HG03521 (cell line): ENCODE data around the gene FXYD7.
"Not testable (repeated sequence)": the region's sequence is repeated elsewhere in the genome, so short reads cannot be mapped to it uniquely, and the experiment has no call there.

ENCODE experiments used
- ATAC-seq: cut with Tn5 transposase; IDR thresholded peaks from one replicate; pipeline ENCODE4 v1.9.1; 2021; ENCODE audit warnings: mild to moderate bottlenecking, moderate library complexity; ENCODE audit not compliant: unreplicated experiment

FXYD7 gene, protein sequence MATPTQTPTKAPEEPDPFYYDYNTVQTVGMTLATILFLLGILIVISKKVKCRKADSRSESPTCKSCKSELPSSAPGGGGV

DNA sequence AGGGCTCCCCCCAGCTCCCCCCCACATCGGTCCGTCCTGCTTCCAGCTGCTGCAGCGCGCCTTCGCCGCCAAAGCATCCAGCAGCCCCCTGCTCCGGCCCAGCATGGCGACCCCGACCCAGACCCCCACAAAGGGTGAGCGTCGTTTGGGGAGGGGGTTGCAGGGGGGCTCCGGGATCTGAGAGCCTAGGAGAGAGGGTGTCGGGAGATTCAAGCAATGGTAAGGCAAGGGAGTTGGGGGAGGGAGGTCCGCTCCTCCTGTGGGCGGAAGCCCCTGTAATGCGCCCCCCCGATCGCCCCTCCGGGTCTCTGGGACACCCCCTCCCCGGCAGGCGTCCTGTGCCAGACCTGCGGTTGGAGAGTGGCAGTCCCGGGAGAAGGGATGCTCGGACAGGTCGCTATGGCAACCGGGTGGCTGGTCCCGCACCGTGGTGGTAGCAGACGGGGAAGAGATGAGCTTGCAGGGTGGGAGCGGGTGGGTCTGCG, at the start of gene FXYD7:
Gene FXYD7, plus strand, starts transcription at position 25 of the 485 bp plus-strand sequence. Its CDS starts 79 bp downstream, at position 104.
- no peak for ATAC-seq

DNA sequence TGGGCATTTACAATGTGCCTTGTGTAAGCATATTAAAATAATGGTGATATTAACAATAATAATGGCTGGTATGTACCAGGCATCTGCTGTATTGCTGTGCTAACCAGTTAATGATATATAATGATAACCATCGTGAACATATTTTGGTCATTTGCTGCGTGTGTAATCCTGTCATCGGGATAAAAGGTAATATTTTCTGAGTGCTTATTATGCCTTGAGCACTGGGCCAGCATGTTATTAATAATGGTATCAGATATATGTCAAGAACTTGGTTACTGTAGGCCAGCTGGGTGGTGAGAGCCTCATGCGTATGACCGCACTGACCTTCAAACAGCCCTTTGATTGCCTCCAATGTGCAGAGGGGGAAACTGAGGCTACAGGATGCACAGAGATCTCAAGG, 49.6 kb upstream of the FXYD7 start:
- no peak for ATAC-seq

DNA sequence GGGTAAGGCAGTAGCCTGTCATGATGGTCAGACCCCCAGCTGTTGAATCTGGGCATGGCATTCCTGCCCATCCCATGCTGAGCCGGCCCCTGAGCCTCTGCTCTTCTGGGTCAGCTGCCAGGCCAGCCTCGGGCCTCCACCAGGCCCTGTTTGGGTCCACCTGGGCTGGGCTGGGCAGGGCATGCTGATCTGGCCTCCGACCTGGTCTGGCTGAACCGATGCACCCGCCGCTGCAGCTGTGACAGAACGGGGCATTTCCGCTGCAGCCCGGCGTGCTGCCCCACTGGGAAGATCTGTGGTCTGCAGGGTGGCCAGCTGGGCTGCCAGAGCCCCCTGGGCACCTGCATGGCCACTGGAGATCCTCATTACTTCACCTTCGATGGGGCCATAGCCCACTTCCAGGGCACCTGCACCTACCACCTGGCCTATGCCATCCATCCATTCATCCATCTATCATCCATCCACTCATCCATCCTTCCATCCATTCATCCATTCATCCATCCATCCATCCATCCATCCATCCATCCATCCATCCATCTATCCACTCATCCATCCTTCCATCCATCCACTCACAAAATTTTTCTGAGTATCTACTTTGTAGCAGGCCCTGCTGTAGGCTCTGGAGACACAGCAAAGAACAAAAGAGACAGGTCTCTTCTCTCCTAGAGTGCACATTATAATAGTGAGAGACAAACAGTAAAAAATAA, 49.0 kb upstream of the FXYD7 start:
- no peak for ATAC-seq

DNA sequence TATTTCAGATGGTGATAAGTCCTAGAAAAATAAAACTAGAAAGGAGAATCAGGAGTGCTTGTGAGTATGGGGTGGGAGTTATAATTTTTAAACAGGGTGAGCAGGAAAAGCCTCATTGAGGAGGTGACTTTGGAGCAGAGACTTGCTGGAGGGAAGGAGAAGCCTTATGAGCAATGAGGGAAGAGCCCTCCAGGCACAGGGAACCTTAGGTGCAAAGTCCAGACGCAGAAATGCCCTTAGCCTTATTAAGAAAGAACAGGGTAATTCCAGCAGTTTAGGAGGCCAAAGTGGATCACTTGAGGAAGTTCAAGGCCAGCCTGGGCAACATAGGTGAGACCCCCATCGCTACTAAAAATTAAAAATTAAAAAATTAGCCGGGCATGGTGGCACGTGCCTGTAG, 48.4 kb upstream of the FXYD7 start:
- no peak for ATAC-seq

DNA sequence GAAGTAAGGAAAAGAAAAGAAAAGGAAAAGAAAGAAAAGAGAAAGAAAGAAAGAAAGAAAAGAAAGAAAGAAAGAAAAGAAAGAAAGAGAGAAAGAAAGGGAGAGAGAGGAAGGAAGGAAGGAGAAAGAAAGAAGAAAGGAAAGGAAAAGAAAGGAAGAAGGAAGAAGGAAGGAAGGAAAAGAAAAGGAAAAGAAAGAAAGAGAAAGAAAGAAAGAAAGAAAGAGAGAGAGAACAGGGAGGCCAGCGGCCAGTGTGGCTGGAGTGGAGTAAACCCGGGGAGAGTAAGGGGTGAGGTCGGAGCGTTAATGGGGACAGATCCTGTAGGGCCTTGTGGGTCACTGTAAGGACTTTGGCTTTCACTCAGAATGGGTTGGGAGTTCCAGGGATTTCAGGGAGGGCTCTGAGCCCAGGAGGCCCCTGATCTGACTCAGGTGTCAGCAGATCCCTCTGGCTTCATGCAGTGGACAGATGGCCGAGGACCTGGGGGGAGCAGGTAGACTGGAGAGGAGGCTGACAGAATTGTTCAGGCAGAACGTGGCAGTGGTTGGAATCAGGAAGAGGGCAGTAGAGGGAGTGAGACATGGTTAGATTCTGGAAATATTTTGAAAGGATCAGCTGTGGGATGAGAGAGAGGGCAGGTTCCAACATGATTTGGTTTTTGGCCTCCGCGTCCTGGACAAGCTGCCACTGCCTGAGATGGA, 47.2 kb upstream of the FXYD7 start:
- ATAC-seq: no peak

DNA sequence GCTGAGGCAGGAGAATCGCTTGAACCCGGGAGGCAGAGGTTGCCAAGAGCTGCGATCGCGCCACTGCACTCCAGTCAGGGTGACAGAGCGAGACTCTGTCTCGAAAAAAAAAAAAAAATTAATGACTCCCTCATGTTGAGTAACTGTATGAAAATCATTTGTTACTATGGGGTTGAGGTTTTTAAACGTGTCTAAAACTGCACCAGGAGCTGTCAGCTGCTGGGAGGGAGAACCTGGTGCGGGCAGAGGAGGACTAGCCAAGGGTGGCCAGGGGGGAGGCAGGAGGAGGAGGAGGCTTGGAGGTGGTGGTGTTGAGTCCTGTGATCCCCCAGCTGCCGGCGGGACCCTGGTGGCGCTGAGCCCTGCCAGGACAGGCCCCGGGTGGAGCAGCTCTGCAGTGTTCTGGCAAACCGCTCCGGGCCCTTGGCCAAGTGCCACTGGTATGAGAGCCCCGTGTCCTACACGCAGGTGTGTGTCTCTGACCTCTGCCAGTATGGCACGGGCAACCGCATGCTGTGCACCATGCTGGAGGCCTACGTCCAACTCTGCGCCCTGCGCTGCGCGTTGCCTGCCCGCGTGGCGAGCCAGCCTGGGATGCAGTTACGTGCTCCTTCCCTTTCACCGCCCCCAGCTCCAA, 44.5 kb upstream of the FXYD7 start:
- ATAC-seq: no peak

DNA sequence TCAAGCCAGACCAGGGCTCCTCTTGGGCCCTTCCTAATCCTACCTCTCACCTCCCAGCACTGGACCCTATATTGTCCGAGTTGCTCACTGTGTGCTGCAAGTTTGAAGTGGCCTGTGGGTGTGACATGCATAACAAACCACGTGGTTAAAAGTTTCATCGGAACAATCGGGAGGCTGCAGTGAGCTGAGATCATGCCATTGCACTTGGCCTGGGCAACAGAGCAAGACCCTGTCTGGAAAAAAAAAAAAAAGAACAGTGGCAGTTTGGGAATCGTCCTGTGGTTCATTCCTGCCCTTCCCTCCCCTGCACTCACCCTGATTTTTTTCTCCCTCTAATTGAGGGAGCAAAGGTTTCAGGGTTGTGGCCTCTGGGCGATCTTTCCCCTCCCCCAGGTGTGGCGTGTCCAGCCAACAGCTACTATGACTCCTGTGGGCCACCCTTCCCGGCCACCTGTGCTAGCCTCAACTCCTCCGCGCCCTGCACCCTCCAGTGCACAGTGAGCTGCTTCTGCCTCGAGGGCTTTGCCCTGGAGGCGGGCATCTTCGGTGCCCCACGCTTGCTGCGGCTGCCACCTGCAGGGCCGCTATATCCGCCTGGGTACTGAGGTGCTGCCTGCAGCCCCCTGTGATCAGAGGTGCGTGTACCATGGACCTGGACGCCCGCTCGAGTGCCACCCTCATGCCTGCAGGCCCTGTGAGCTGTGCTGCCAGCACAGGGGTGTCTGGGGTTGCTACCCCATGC, 43.7 kb upstream of the FXYD7 start:
- no peak for ATAC-seq

DNA sequence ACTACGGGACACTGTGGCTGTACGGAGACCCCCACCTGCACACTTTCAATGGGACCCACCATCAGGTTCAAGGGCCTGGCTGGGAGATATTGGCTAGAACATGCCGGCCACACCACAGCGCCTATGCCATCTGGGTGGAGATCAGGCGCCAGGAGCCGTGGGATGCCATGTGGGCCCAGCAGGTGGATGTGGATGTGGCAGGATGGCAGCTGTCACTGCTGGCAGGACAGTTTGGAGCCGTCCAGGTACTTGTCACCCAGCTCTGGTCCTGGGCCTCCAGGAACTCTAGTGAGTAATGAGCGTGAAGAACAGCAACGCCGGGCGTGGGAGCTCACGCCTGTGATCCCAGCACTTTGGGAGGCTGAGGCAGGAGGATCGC, 43.2 kb upstream of the FXYD7 start:
- no peak for ATAC-seq

DNA sequence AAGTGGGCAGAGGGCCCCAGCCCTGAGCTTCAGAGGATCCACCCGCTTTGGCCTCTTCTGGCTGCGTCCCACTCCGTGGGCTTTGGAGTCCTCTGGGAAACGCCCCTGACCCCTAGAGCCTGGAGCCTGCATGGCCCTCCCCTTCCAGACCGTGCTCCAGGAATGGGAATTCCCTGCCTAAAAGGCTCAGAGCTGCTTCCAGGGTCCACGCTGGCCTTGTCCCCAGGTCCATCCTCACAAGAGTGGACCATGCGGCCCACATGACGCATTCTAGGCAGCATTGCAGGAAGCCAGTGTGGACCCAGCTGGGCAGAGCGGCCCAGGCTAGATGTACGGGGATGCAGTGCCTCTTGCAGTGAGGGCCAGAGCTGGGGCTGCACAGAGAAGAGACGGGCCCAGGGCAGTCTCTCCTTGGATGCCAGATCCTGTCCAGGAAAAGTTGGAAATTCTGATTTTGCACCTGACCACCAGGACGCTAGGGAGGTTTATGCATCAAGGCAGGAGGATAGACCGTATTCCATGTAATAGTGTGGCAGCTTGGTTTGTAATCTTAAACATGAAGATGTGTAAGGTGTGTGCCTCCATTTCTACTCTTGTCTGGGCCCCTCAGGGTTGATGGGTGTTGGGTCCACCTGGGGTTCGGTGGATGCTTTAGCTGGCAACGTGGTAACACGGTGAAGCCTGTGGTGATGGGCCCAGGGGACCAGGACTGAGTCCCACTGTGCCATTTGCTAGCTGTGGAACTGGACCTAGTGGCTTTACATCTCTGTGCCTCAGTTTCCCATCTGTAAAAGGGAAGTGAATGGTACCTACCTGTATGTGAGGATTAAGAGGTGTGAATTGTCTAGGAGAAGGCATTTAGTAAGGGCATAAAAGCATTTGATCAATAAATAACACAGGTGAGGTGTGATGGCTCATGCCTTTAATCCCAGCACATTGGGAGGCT, 42.2 kb upstream of the FXYD7 start:
- ATAC-seq: no peak

DNA sequence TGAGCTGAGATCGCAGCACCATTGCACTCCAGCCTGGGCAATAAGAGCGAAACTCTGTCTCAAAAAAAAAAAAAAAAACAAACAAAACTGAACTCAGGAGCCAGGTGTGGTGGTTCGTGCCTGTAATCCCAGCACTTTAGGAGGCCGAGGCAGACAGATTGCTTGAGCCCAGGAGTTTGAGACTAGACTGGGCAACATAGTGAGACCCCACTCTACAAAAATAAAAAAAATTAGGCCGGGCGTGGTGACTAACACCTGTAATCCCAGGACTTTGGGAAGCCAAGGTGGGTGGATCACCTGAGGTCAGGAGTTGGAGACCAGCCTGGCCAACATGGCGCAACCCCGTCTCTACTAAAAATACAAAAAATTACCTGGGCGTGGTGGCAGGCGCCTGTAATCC, 41.1 kb upstream of the FXYD7 start:
- ATAC-seq: not testable (repeated sequence)

DNA sequence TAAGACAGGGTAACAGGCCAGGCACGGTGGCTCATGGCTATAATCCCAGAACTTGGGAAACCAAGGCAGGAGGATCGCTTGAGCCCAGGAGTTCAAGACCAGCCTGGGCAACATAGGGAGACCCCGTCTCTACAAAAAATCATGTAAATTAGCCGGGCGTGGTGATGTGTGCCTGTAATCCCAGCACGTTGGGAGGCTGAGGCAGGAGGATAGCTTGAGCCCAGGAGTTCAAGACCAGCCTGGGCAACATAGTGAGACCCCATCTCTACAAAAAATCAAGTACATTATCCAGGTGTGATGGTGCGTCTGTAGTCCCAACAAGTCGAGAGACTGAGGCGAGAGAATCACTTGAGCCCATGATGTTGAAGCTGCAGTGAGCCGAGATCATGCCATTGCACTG, 39.4 kb upstream of the FXYD7 start:
- not testable (repeated sequence) for ATAC-seq

DNA sequence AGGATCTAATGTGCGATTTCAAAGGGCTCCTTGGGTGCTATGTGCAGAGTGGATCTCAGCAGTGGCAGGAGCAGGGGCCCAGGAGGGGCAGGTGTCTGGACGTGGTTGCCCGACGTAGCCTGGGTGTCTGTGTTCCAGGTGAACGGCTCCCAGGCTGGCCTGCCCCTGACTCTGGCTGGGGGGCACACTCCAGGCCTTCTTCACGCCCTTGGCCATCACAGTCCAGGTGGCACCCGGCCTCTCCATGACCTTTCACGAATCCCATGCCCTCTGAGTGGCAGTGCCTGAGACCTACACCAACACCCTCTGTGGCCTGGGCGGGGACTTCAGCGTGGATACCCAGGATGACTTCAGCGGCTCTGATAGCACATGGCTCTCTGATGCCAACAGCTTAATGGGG, 38.7 kb upstream of the FXYD7 start:
- no peak for ATAC-seq

DNA sequence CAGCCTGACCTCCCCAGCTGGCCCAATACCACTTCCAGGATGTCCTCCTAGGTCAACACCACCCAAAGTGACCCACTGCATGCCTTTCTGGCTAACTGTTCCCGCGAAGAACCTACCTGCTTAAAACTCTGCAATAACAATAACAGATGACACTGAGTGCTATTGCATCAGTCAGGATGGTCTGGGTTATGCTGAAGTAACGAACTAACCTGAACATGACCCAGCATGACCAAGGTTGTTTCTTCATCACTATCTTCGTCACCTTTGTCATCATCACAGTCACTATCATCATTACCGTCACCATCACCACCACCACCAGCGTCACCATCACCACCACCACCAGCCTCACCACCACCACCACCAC, 38.0 kb upstream of the FXYD7 start:
- ATAC-seq: no peak

DNA sequence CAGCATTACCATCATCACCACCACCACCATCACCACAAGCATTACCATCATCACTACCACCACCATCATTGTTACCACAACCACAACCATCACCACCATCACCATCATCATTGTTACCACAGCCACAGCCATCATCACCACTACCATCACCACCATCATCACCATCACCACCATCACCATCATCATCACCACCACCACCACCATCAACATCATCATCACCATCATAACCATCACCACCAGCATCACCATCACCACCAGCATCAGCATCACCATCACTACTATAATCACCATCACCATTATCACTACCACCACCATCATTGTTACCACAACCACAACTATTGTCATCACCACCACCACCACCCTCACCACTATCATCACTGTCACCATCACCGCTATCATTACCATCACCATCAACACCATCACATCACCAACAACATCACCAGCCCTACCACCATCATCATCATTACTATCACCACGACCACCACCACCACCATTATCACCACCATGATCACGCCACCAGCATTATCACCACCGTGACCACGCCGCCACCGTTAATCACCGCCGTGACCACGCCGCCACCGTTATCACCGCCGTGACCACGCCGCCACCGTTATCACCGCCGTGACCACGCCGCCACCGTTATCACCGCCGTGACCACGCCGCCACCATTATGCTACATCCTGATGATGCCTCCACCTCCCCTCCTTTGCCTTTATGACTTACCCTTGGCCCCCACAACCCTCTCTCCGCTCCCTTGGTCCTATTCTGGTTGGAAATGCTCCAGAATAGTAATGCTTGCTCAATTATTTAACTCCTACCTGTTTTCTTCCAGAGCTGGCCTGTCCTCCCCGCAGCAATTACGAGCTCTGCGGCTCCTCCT, 37.4 kb upstream of the FXYD7 start:
- no peak for ATAC-seq

DNA sequence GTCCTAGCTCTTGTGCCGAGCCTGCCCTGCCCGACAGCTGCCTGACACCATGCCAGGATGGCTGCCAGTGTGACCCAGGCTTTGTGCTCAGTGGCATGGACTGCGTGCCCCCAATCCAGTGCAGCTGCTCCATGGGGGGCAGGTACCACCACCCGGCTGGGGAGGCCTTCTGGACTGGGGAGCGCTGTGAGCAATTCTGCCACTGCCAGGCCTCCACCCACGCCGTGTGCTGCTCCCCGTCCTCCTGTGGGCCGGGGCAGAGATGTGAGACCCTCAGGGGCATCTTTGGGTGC, 36.8 kb upstream of the FXYD7 start:
- ATAC-seq: no peak

DNA sequence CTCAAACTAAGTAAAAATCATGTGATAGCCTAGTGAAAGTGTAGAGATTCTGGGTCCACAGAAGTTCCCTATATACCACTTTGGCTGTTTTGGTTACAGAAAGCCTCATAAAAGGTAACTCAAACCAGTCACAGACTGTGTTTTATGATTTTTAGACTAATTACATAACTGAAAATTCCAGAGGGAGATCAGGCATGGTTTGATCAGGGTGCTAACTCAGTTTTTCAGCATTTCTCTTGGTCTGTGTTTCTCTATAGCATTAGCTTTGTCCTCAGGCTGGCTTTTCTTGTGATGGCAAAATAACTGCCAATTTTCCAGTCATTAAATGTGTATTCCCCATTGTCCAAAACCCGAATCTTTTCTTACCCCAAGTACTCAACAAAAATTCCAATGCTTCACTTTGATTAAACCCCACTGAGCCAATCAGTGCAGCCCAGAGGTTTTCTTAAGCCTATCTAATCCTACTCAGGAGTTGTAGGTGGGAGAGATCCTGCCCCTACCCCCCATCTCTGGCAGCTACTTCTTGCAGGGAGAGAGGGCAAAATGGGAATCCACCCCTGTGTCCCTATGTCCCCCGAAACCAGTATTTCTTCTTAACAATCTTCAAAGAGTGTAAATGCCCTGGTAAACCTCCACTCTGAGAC, 36.0 kb upstream of the FXYD7 start:
- no peak for ATAC-seq

DNA sequence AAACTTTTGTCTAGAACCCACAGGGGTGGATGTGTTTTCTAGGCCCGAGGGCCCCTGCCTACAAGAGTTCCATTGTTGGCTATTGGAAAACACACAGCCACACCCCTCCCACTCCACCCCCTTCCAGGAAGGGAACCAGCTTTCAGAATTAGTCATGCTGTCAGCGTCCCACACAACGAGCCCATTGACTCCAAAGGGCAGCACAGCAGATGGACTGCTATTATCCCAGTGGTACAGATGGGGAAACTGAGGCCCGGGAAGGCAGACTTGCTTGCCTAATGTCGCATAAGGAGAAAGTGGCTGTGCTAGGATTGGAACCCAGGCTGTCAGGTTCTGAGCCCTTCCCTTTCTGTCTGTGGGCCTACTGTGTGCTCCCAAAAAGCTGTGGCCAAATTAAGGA, 35.5 kb upstream of the FXYD7 start:
- no peak for ATAC-seq

DNA sequence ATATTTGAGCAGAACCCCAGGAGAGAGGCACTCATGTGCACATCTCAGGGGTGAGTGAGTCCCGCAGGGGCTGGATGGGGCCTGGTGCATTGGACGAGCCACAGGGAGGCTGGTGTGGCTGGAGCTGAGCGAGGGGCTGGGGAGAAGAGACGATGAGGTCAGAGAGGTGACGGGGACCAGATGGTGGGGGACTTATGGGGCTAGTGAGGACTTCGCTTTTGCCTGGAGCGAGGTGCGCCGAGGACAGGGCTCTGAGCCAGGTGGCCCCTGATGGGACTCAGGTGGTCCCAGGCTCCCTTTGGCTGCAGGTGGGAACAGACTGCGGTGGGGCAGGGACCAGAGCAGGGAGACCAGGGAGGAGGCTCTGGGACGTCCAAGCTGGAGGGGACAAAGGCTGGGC, 34.3 kb upstream of the FXYD7 start:
- no peak for ATAC-seq
